Measurements from ENCODE around the gene RIPOR1. TPM values are rescaled to one million over a fixed set of nuclear protein-coding genes. Genes with fewer than 3 reads are reported as not detected.

RIPOR1 gene, protein sequence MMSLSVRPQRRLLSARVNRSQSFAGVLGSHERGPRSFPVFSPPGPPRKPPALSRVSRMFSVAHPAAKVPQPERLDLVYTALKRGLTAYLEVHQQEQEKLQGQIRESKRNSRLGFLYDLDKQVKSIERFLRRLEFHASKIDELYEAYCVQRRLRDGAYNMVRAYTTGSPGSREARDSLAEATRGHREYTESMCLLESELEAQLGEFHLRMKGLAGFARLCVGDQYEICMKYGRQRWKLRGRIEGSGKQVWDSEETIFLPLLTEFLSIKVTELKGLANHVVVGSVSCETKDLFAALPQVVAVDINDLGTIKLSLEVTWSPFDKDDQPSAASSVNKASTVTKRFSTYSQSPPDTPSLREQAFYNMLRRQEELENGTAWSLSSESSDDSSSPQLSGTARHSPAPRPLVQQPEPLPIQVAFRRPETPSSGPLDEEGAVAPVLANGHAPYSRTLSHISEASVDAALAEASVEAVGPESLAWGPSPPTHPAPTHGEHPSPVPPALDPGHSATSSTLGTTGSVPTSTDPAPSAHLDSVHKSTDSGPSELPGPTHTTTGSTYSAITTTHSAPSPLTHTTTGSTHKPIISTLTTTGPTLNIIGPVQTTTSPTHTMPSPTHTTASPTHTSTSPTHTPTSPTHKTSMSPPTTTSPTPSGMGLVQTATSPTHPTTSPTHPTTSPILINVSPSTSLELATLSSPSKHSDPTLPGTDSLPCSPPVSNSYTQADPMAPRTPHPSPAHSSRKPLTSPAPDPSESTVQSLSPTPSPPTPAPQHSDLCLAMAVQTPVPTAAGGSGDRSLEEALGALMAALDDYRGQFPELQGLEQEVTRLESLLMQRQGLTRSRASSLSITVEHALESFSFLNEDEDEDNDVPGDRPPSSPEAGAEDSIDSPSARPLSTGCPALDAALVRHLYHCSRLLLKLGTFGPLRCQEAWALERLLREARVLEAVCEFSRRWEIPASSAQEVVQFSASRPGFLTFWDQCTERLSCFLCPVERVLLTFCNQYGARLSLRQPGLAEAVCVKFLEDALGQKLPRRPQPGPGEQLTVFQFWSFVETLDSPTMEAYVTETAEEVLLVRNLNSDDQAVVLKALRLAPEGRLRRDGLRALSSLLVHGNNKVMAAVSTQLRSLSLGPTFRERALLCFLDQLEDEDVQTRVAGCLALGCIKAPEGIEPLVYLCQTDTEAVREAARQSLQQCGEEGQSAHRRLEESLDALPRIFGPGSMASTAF
- total RNA-seq: 14.1 and 25.0 TPM in 2 replicates

DNA sequence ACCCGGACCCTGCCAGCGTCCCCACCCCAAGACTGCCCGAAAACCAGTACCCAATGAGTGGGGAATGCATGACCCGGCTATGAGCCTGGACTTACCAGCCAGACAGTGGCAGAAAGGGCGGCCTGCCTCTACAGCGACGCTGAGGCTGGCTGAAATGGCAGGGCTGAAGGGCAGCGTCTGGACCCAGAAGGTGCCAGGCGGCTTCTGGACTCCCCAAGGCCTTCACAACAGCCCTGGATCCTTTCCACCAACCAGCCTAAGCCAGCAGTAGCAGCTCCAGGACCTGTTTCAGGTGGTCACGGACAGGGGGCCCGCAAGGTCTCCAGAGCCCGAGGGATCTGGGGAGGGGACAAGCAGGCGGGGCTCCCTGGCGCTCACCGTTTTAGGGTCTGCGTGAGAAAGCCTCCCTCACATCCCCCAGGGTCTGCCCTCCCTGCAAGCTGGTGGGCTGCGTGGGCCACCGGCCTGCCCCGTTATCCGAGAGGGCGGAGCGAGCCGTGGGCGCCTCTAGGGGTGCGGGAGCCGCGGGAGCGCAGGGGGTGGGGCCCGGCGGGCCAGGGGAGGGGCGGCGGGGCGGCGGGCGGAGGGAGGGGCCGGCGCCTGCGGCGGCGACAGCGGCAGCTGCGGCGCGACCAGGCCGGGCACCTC, at the start of gene RIPOR1:
TSS of gene RIPOR1 (plus strand) at position 608 of the 648 bp plus-strand sequence. CDS start 9,618 bp downstream, outside the sequence.

DNA sequence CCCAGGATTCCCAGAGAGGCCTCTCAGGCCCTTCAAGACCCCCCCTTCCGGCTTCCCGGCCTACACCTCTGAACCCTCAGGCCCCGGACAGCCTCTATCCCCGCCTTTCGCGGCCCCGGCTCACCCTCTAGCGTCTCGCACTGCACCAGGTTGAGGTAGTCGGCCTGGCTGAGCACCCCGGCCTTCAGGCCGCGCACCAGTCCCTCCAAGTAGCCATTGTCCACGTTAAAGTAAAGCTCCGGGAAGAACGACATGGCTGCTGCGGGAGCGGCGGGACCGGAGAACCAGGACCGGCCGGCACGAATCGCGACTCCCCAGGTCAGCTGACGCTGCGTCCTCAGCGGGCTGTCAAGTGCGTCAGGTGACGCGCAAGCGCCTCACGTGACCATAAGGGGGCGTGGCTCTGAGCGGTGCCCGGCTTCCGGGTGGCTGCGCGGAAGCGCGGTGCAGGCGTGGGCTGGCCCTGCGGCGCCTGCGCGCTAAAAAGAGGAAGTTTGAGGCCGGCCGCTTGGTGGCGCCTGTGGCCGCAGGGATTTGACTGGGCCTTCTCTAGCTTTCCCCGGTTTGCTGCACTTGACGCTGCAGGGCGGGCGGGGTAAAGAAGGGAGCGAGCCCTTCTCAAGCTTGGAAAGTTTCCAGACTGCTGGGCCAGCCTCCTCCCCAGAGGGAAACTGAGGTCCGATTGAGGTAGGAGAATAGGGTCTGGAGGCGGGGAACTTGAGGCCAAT, 47.6 kb upstream of the RIPOR1 start, which contains the start of gene ATP6V0D1:
TSS of gene ATP6V0D1 (minus strand) at position 325 of the 728 bp plus-strand sequence. CDS start at position 254, 71 bp downstream.

DNA sequence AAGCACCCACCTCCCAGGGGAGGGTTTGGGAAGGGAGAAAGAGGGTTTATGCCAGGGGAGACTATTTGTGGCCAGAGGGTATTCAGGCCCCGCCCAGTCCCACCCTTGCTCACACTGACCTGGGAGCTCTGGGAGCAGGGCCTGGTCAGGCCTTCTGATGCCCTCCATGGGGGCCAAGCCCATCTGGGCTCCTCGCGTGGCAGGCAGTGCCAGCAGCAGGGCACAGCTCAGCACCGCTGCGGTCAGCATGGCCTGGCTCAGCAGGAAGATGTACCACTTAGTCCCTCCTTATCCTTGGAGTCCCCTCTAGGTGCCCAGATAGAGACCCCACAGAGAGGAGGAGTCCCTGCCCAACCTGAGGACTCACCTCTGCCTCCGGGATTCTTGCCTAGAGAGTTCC, 45.5 kb upstream of the RIPOR1 start, which contains the start of gene AGRP:
TSS of gene AGRP (minus strand) at position 398 of the 400 bp plus-strand sequence. CDS start at position 249, 149 bp downstream.

DNA sequence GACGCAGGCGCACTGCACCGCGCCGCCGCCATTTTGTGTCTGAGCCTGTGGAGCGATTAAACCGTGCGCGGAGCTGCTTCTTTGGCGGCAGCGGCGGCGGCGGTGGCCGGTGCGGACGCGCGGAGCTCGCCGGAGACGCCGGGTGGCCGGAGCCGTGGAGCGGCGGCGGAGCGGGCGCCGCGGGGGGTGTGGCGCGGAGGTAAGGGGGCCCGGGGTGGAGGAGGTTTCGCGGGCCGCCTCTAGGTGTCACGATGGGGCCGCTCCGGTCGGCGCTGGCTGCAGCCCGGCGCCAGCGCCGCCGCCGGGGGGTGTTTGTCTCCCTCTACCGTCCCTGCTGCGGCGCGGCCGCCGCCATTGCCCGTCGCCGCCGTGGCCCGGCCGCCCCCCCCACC, 33.9 kb downstream of the RIPOR1 start, which contains the start of gene CTCF:
TSS of gene CTCF (plus strand) at position 1 of the 392 bp plus-strand sequence. CDS start 48,307 bp downstream, outside the sequence.

Other genes starting within 250 kb of the RIPOR1 start
- 5.6 and 7.7 TPM in 2 replicates for gene PLEKHG4, start 249.3 kb upstream of the RIPOR1 start, total RNA-seq
- under 0.01 and 0.14 TPM in 2 replicates for gene KCTD19, start 202.1 kb upstream of the RIPOR1 start, total RNA-seq
- gene LRRC36, start 202.0 kb upstream of the RIPOR1 start, total RNA-seq: 0.14 TPM in 1 of 2 replicates, not detected in the other
- 0.92 and 1.00 TPM in 2 replicates for gene TPPP3, start 135.3 kb upstream of the RIPOR1 start, total RNA-seq
- gene ZDHHC1, start 112.4 kb upstream of the RIPOR1 start, total RNA-seq: 5.3 and 6.5 TPM in 2 replicates
- not detected in 2 replicates for gene HSD11B2, start 97.7 kb upstream of the RIPOR1 start, total RNA-seq
- gene ATP6V0D1, start 47.7 kb upstream of the RIPOR1 start, total RNA-seq: 94.4 and 95.9 TPM in 2 replicates
- gene AGRP, start 45.3 kb upstream of the RIPOR1 start, total RNA-seq: not detected in 2 replicates
- gene CTCF, start 33.7 kb downstream of the RIPOR1 start, total RNA-seq: 12.7 and 15.7 TPM in 2 replicates
- 0.14 and 0.28 TPM in 2 replicates for gene CARMIL2, start 116.3 kb downstream of the RIPOR1 start, total RNA-seq
- 8.2 and 9.5 TPM in 2 replicates for gene ACD, start 131.4 kb downstream of the RIPOR1 start, total RNA-seq
- 0.43 and 0.65 TPM in 2 replicates for gene PARD6A, start 132.1 kb downstream of the RIPOR1 start, total RNA-seq
- 15.5 and 16.6 TPM in 2 replicates for gene ENKD1, start 137.9 kb downstream of the RIPOR1 start, total RNA-seq
- gene C16orf86, start 138.0 kb downstream of the RIPOR1 start, total RNA-seq: 5.7 and 6.0 TPM in 2 replicates
- 9.1 and 13.9 TPM in 2 replicates for gene GFOD2, start 190.5 kb downstream of the RIPOR1 start, total RNA-seq

Data from smooth muscle cell of bladder (primary cell).